Stimulated activated naive CD8-positive, alpha-beta T cell treated with anti-CD3 and anti-CD28 coated beads, Interleukin-15, amount 100 ng/mL, for 72 hours (primary cell): Measurements from ENCODE around the gene HIRA.

ENCODE experiments used
- ATAC-seq: fragments of 150-1000 bp; cut with Tn5 transposase; 2 replicates; pipeline ENCODE4 v1.10.0; 2021; ENCODE audit warnings: mild to moderate bottlenecking, moderate library complexity
- DNase-seq, 2 donors: peaks; one replicate each; pipeline ENCODE4 v3.0.0; 2021 to 2022
- H3K27ac Mint-ChIP-seq, 2 donors: one replicate each; pipeline ENCODE4 v1.8.0; 2022; ENCODE audit warnings: mild to moderate bottlenecking in 2 of 2, mixed read lengths in 2 of 2, moderate library complexity in 2 of 2
- H3K27me3 Mint-ChIP-seq: one replicate; pipeline ENCODE4 v1.8.0; 2022; ENCODE audit warnings: mixed read lengths
- H3K4me1 Mint-ChIP-seq: one replicate; pipeline ENCODE4 v1.8.0; 2022; ENCODE audit warnings: mild to moderate bottlenecking, mixed read lengths
- H3K4me3 Mint-ChIP-seq, 2 donors: one replicate each; pipeline ENCODE4 v1.8.0; 2022; ENCODE audit warnings: mild to moderate bottlenecking in 2 of 2, mixed read lengths in 2 of 2, moderate library complexity in 1 of 2
- H3K9me3 Mint-ChIP-seq, 2 donors: one replicate each; pipeline ENCODE4 v1.8.0; 2022; ENCODE audit warnings: mixed read lengths in 2 of 2

Gene HIRA

DNA sequence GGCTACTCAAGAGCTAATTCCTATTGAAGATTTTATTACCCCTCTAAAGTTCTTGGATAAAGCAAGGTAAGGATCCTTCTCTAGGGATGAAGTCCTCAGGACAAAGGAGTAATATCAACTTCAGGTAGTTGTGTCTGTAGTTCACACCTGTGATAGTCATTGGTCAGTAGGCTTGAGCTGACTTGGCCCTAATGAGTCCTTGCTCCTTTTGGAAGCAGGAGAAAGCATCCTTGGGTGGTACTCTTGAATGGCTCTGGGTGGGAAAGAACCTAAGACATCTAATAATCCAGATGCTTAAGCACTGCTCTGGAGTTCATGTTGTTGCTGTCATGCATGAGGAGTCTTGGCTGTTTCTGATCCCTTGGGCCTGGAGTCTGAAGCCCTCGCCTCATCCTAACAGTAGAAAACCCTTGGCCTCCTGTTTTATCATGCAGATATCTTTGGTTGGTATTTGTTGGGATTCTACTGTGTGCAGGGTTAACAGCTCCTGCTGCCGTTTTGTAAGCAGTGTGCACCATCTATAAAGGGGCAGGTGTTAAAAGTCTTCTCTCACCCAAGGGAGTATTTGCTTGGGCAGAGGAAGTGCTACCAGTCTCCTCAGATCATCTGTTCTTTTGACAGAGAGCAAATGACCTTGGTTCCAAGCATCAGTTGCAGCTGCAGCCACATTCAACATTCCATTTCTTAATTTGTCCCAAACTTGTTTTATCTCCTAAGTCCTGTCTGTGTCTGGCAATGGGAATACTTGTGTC lies 3.5 kb upstream of the HIRA start:
- Mint-ChIP-seq H3K4me3 (no peak overlapping the region), H3K27ac (no peak overlapping the region), H3K27me3 (no peaks in the 10 kb centered on the region), H3K4me1 (peaks cover 36% of the 10 kb centered on the region), H3K9me3 (no peaks in the 10 kb centered on the region)
- no peak for ATAC-seq
- no peak for DNase-seq

DNA sequence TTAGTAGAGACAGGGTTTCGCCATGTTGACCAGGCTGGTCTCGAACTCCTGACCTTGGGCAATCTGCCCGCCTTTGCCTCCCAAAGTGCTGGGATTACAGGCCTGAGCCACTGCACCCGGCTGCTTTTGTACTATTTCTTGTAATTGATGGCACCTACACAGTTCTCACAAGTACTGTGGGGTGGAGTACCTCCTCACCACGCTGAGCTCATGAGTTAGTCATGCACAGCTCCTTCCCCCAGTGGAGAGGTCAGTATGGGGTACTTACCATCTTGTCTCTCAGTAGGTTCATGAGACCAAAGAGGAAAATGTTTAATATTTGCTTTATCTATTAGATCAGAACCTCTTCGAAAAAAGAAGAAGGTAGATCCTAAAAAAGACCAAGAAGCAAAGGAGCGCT lies 2.9 kb upstream of the HIRA start:
- no peaks in the 10 kb centered on the region for H3K27me3 Mint-ChIP-seq
- H3K9me3 Mint-ChIP-seq, result no peaks in the 10 kb centered on the region
- ATAC-seq (no peak), DNase-seq (peak in 1 of 2 donors; percentile 11)
- H3K27ac Mint-ChIP-seq, result peak overlapping the region; percentile 25 to 63
- H3K4me3 Mint-ChIP-seq, result peak overlapping the region; percentile 92 to 95
- H3K4me1 Mint-ChIP-seq, result peaks cover 42% of the 10 kb centered on the region

DNA sequence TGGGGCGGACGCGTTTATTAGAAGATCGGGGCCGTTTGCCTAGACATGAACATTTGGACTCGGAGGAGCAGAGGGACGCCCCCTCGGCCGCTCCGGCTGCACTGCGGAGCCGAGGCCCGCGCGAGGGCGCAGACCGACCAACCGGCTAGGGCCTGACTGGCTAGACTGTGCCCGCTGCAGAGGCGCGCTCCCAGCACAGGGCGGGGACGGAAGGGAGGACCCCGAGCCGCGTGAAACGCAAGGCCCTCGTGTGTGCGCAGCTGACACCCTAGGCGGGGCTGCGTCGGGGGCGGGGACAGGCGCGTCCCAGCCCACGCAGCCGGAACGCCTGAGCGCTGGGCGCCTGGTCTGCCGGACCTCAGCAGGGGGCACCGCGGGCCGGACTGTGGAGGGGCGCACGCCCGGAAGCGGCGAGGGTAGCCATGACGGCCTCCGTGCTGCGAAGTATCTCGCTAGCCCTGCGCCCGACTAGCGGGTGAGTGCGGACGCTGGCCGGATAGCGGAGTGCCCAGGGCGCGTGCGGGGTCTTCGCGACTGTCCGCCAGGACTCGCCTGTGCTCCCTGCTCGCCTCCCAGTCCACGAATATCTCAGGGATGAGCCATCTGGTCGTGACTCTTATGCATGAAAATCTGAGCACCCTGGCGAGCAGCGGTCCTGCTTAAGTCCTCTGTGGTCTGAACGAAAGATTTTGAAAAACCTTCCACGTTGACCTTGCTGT lies 759 bp upstream of the HIRA start, which contains the start of gene MRPL40:
Gene MRPL40 (plus strand): TSS at position 413 of the 719 bp plus-strand sequence. CDS start 10 bp downstream, at position 423.
- peak; percentile 91 to 93 for DNase-seq
- Mint-ChIP-seq H3K4me1 (peaks cover 50% of the 10 kb centered on the region), H3K27me3 (no peaks in the 10 kb centered on the region), H3K27ac (peak within 1 kb of the TSS; percentile 94 to 98), H3K9me3 (no peaks in the 10 kb centered on the region), H3K4me3 (peak within 1 kb of the TSS; percentile 92 to 95)
- ATAC-seq, result peak; percentile 93

DNA sequence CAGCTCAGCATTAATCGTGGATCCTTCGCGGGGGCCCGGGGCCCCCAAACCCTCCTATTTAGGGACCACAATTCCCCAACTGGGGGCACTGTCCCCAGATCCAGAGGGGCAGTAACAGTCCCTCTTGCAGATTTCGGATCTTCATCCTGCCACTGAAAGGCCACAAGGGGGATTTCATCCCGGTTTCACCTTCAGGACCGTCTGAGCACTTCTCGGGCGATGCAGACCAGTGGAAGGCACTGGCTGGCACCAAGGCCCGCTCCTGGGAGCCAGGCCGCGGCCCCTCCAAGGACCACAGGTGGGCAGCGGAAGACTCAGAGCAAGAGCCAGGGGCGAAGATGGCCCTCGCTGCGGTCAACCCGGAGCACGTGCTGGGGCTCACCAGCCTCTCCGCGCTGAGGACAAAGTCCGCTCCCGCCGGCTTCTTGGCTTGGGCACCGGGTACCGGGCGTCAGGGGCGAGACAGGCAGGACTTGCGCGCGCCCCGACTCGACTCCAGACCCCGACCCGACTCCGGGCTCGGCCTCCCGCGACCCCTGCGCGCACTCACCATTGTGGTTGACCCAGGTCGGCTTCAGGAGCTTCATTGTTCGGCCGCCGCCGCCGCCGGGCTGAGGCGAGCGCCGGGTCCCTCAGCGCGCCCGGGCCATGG lies 517 bp downstream of the HIRA start:
- Mint-ChIP-seq H3K4me1 (peaks cover 54% of the 10 kb centered on the region), H3K27ac (peak overlapping the region; percentile 89 to 96), H3K9me3 (no peaks in the 10 kb centered on the region), H3K27me3 (no peaks in the 10 kb centered on the region), H3K4me3 (peak overlapping the region; percentile 92 to 95)
- DNase-seq (peak; percentile 31 to 45), ATAC-seq (no peak)

DNA sequence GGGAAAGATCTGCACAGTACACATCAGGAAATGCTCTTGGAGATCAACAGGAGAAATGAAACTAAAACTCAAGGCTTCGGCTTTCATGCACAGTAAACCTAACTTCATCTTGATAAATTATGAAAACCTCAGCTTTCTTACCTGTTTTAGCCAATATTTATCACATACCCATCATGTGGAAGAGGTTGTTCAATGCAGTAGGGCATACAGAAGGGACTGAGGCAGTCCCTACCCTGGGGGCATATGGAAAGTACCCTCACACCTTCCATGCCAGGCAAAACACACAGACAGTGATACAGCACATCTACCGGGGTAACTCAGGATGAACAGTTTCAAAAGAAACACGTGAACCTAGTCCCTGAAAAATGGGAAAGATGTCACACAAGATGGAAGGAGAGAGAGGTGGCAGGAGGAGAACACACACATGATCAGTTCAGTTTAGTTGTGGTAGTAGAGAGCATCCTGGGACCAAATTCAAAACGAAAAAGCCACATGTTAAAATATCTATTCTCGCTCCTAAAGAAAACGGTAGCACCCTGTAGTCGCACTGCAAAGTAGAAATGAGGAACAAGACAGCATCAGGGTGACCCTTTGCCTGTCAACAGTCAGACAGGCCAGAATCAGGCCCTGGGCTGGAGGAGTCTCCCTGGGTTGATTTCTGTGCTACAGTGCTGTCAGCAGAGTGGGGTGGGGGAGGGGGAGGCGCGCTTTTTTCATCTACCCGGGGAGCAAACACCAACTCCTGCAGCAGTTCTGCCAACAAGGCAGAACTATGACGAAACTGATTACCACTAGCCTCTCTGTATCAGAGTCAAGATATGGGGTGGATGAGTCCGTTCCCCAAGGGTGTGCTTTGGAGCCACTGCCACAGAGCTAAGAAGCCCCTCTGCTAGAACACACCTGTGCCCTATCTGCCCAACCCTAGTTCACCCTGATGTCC lies 1.3 kb downstream of the HIRA start:
- DNase-seq (peak in 1 of 2 donors; percentile 29), ATAC-seq (peak; percentile 4)
- H3K27me3 Mint-ChIP-seq, result no peaks in the 10 kb centered on the region
- H3K27ac Mint-ChIP-seq, result peak overlapping the region; percentile 89 to 96
- H3K4me3 Mint-ChIP-seq, result peak overlapping the region; percentile 92 to 95
- H3K4me1 Mint-ChIP-seq, result peaks cover 54% of the 10 kb centered on the region
- H3K9me3 Mint-ChIP-seq, result no peaks in the 10 kb centered on the region

DNA sequence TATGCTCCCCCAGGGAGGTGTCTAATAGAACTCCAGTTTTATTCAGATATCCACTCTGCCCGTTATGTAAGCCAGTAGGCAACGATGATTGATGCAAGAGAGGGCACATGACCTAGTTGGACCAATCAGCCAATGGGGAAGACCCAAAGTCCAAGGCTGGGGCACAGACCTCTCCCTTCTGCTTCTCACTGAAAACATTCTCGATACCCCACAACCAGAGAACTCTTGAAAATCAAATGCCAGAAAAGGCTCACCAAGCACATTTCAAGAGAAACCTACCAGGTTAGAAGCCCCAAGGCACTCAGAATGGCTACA lies 7.4 kb downstream of the HIRA start:
- peaks cover 62% of the 10 kb centered on the region for H3K4me1 Mint-ChIP-seq
- no peak overlapping the region for H3K4me3 Mint-ChIP-seq
- H3K27ac Mint-ChIP-seq, result no peak overlapping the region

DNA sequence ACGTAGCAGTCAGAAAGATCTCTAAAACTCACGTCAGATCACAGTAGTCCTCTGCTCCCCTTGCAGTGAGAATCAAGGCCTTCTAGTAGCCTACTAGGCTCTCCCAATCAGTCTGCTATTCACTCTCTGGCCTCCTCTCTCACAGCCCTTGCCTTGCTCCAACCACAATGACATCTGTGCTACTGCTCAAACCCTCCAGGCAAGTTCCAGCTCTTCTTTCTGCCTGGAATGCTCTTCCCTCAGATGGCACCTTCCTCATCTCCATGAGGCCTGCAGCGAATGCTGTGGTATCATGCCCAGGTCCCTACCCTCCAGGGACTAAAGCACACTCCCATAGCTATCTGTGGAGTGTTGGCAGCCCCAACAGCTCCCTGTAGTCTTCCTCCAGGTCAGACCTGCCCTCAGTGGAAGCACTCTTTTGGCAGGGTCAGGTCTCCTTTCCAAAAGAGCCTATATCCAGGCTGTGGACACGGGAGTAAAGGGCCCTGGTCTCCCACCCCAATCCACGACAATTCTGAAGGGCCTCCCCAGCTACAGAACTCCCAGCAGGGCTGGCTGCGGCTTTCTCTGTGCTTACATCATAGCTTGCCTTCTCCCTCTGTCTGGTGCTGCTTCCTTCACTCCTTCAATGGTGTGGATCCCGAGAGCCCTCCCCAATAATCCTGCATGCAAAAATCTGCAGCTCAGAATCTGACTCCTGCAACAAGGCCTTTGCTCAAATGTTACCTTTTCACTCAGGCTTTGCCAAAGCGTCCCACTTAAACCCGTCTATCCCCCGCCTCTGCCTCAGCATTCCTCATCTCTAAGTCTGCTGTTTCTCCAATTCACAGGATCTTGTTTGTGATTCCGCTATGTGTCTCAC lies 8.9 kb downstream of the HIRA start:
- peak overlapping the region; percentile 1 to 55 for H3K27ac Mint-ChIP-seq
- H3K4me3 Mint-ChIP-seq, result no peak overlapping the region
- ATAC-seq, result no peak
- no peak for DNase-seq
- H3K27me3 Mint-ChIP-seq, result no peaks in the 10 kb centered on the region
- H3K9me3 Mint-ChIP-seq, result no peaks in the 10 kb centered on the region
- H3K4me1 Mint-ChIP-seq, result peaks cover 57% of the 10 kb centered on the region

More for the DNA sequence above, 7.4 kb downstream of the HIRA start:
- DNase-seq, result no peak
- no peak for ATAC-seq
- Mint-ChIP-seq H3K9me3 (no peaks in the 10 kb centered on the region), H3K27me3 (no peaks in the 10 kb centered on the region)

DNA sequence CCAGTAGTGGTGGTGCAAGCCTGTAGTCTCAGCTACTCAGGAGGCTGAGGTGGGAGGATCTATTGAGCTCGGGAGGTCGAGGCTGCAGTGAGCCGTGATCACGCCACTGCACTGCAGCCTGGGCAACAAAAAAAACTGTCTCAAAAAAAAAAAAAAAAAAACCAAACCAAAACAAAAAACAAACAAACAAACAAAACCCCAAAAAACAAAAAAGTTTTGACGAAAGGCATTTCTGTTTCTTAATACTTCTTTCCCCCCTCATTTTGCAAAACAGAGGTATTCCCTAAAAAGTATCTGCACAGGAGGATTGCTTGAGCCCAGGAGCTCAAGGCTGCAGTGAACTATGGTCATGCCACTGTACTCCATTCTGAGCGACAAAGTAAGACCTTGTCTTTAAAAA lies 11.2 kb downstream of the HIRA start:
- Mint-ChIP-seq H3K27me3 (no peaks in the 10 kb centered on the region), H3K9me3 (no peaks in the 10 kb centered on the region), H3K4me3 (peak overlapping the region; percentile 12 to 43), H3K27ac (peak overlapping the region; percentile 43 to 55), H3K4me1 (peaks cover 51% of the 10 kb centered on the region)
- ATAC-seq, result no peak
- DNase-seq, result no peak

DNA sequence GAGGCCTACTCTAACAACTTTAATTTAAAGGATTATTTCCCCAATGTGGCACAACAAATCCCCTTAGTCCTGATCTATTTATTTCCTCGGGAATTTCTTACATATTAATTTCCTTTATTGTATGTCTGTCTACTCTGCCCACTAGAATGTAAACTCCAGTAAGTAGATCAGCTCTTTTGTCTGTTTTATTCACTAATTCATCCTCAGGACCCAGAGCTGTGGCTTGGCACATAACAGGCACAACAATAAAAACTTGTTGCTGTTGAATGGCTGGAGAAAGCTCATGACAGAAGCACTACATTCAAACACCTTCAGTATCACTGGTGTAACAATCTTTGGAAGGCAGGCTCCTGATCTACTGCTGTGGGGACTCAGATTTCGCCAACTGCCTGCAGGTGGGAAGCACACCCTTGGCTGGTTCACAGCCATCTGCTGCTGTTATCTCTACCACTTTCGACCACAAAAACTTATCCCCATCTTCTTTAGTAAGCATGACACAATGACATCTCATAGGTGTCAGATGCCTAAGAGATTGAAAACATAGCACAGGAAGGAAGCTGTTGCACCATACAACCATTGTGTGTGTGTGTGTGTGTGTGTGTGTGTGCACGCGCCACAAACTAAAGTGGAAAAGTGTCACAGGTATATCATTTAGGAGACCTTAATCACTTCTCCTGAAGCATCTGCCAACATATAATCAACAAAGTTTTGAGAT lies 11.9 kb downstream of the HIRA start:
- ATAC-seq (peak; percentile 100), DNase-seq (peak; percentile 27 to 52)
- Mint-ChIP-seq H3K27ac (peak overlapping the region; percentile 43 to 67), H3K4me1 (peaks cover 51% of the 10 kb centered on the region), H3K9me3 (no peaks in the 10 kb centered on the region), H3K27me3 (no peaks in the 10 kb centered on the region), H3K4me3 (peak overlapping the region; percentile 43 to 46)

DNA sequence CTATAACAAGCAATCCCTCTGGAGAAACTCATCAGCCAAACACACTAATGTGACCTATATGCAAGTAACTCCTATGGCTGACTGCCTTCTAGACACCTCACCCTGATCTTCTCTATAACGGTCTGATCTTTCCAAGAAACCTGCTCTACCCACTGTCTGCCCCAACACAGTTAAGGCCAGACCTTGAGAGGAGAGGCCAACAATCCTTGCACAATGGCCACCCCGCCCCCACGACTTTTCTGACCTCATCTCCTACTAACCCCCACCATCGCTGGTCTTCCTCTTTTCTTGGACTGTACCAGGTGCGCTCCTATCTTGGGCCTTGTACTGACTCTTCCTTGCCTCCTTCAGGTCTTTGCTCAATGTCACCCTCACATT lies 12.5 kb downstream of the HIRA start:
- no peak overlapping the region for H3K4me3 Mint-ChIP-seq
- H3K4me1 Mint-ChIP-seq, result peaks cover 52% of the 10 kb centered on the region
- no peaks in the 10 kb centered on the region for H3K27me3 Mint-ChIP-seq
- no peaks in the 10 kb centered on the region for H3K9me3 Mint-ChIP-seq
- ATAC-seq (no peak), DNase-seq (no peak)
- H3K27ac Mint-ChIP-seq, result peak overlapping the region in 1 of 2 donors; percentile 67

DNA sequence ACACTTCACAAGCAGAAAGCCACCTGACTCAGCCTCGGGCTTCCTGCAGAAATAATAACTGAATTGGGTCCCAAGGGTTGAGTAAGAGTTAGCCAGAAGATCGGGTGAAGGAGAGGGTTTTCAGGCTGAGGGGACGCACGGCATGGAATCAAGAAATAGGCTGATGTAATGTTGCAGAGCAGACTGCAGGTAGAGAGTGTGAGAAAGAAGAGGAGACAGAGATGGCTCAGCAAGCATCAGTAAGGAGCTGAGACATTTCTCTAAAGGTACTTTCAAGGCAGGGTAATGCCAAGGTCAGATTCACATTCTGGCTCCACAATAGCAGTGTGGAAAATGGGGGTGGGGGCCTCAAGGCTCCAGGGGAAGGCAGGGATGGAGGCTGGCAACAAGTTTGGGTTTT lies 18.6 kb downstream of the HIRA start:
- Mint-ChIP-seq H3K4me1 (peaks cover 19% of the 10 kb centered on the region), H3K27ac (peak overlapping the region; percentile 3 to 96), H3K27me3 (no peaks in the 10 kb centered on the region), H3K4me3 (no peak overlapping the region), H3K9me3 (no peaks in the 10 kb centered on the region)
- ATAC-seq (no peak), DNase-seq (no peak)

DNA sequence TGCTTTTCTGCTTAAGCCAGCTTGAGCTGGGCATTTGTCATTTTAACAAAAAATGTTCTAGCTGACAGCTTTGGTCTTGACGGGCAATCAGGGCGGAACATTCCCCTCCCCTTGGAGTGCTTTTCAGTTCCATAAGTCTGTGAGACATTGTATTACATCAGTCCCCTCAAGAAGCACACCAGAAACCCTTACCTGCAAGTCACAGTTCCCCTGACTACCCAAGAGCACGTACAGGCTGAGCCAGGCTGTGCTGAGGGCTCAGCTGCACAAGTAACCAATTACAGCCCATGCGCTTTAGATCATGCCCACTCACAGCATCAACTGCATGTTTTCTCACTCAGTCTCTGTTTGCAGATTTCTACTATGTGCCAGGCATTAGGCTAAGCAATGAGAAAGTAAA lies 19.1 kb downstream of the HIRA start:
- Mint-ChIP-seq H3K4me3 (no peak overlapping the region), H3K4me1 (peaks cover 19% of the 10 kb centered on the region), H3K27me3 (no peaks in the 10 kb centered on the region), H3K9me3 (no peaks in the 10 kb centered on the region), H3K27ac (peak overlapping the region; percentile 60 to 96)
- no peak for DNase-seq
- ATAC-seq, result no peak

DNA sequence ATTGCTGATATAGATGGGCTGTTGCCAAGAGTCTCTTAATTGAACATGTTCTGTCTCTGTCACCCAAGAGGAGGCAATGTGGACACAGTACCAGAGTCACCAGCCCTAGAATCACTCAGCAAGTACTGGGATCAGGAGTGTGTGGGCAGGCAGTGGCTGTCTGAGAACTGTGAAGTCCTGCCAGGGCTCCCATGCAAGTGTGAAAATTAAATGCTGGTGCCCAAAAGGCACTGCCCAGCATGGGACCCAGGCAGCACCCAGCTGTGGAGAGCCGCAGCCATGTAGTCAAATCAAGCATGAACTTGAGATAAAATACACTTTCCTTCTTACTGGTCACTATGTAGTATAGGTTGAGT lies 19.9 kb downstream of the HIRA start:
- H3K27ac Mint-ChIP-seq, result no peak overlapping the region
- no peak for DNase-seq
- ATAC-seq, result no peak
- no peaks in the 10 kb centered on the region for H3K27me3 Mint-ChIP-seq
- H3K4me3 Mint-ChIP-seq, result no peak overlapping the region
- H3K9me3 Mint-ChIP-seq, result no peaks in the 10 kb centered on the region
- peaks cover 19% of the 10 kb centered on the region for H3K4me1 Mint-ChIP-seq
